CD4-positive, alpha-beta T cell treated with Interleukin-17A for 1 hour (primary cell): Measurements from ENCODE around the gene SMC5.
"Not testable (repeated sequence)": the region's sequence is repeated elsewhere in the genome, so short reads cannot be mapped to it uniquely, and the experiment has no call there.

Experiments used
- DNase-seq: peaks from one replicate; pipeline ENCODE4 v3.0.0-alpha.2; 2020

Gene SMC5

GRCh38 chr9:70278305-70278704, 19.5 kb downstream of the SMC5 start:
- DNase-seq: no peak

- DNase-seq: no peak
Measured at GRCh38 chr9:70283848-70284247, 25.1 kb downstream of the SMC5 start.

GRCh38 chr9:70285246-70285645, 26.5 kb downstream of the SMC5 start:
- DNase-seq: no peak

GRCh38 chr9:70285981-70286598, 27.3 kb downstream of the SMC5 start:
- no peak for DNase-seq

- DNase-seq: no peak
Measured at GRCh38 chr9:70290626-70291025, 31.8 kb downstream of the SMC5 start.

GRCh38 chr9:70291446-70291845, 32.7 kb downstream of the SMC5 start:
- DNase-seq: no peak

GRCh38 chr9:70292253-70292652, 33.5 kb downstream of the SMC5 start:
- no peak for DNase-seq

GRCh38 chr9:70293214-70293613, 34.4 kb downstream of the SMC5 start:
- no peak for DNase-seq

- no peak for DNase-seq
Measured at GRCh38 chr9:70297141-70297540, 38.4 kb downstream of the SMC5 start.

GRCh38 chr9:70298245-70298771, 39.5 kb downstream of the SMC5 start:
- DNase-seq: no peak

GRCh38 chr9:70303268-70303667, 44.5 kb downstream of the SMC5 start:
- DNase-seq: no peak

GRCh38 chr9:70304810-70305209, 46.0 kb downstream of the SMC5 start:
- no peak for DNase-seq

- no peak for DNase-seq
Measured at GRCh38 chr9:70315389-70315788, 56.6 kb downstream of the SMC5 start.

GRCh38 chr9:70318002-70318401, 59.2 kb downstream of the SMC5 start:
- no peak for DNase-seq

GRCh38 chr9:70322096-70322495, 63.3 kb downstream of the SMC5 start:
- DNase-seq: no peak

- DNase-seq: no peak
Measured at GRCh38 chr9:70324963-70325362, 66.2 kb downstream of the SMC5 start.

GRCh38 chr9:70328625-70329024, 69.8 kb downstream of the SMC5 start:
- not testable (repeated sequence) for DNase-seq

- peak; percentile 40 for DNase-seq
Measured at GRCh38 chr9:70340572-70340971, 81.8 kb downstream of the SMC5 start.

GRCh38 chr9:70347046-70347445, 88.3 kb downstream of the SMC5 start:
- DNase-seq: no peak

GRCh38 chr9:70352356-70352755, 93.6 kb downstream of the SMC5 start:
- DNase-seq: no peak

GRCh38 chr9:70352802-70353201, 94.0 kb downstream of the SMC5 start:
- DNase-seq: peak; percentile 50

- no peak for DNase-seq
Measured at GRCh38 chr9:70355801-70356200, 97.0 kb downstream of the SMC5 start.

- no peak for DNase-seq
Measured at GRCh38 chr9:70362952-70363351, 104.2 kb downstream of the SMC5 start.

GRCh38 chr9:70363760-70364159, 105.0 kb downstream of the SMC5 start:
- DNase-seq: no peak

- no peak for DNase-seq
Measured at GRCh38 chr9:70367305-70367930, 108.6 kb downstream of the SMC5 start.
